ENCODE data around the gene FRYL.

The FRYL gene

DNA sequence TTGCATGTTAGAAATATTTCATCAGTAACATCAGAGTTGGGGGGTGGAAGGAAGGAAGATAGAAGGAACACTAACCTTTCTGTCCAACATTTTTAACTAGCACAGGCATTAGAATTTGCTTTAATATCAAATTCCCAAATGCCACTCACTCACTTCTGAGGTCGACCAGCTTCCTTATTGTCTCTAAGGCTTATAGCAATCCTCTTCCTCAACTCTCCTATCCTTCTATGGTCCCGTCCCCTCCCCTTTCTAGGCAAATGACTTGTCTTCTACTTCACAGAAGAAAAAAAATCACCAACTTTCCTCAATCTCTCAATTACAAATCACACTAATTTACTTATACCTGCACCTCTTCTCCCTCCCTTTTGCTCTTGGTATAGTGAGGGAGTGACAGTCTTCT lies 189.2 kb downstream of the FRYL start:
- no peak overlapping the region for H3K4me3 Mint-ChIP-seq
- ATAC-seq (replicated peaks; ENCODE audit: extremely low read depth, poor library complexity, severe bottlenecking): no peak
- peaks cover 15% of the 10 kb centered on the region for H3K4me1 Mint-ChIP-seq
- no peaks in the 10 kb centered on the region for H3K9me3 Mint-ChIP-seq
- no peaks in the 10 kb centered on the region for H3K27me3 Mint-ChIP-seq
- peak overlapping the region; percentile 7 for H3K27ac Mint-ChIP-seq (ENCODE audit: low read depth)
- H3K36me3 Mint-ChIP-seq (ENCODE audit: insufficient read depth): peaks cover 40% of the 10 kb centered on the region
- DNase-seq (ENCODE audit: low spot score in 2 of 2): no peak

DNA sequence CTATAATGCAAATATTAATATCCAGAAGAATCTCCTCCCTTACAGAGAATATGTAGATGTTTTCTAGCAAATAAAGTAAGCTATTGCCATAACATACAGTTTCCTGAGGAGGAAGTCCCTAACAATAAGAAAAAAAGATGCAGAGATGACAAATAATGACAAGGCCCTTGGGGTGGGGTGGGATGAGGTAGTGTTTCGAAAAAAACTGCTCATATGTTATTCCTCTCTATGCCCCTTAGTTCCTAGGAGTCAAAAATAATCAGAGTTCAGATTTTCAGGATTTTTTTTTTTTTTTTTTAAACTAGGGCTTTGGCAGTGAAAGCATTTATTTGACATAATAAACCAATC lies 191.0 kb downstream of the FRYL start:
- no peaks in the 10 kb centered on the region for H3K27me3 Mint-ChIP-seq
- H3K27ac Mint-ChIP-seq (ENCODE audit: low read depth): peak overlapping the region; percentile 71
- H3K36me3 Mint-ChIP-seq (ENCODE audit: insufficient read depth): peaks cover 48% of the 10 kb centered on the region
- peaks cover 15% of the 10 kb centered on the region for H3K4me1 Mint-ChIP-seq
- no peak overlapping the region for H3K4me3 Mint-ChIP-seq
- no peaks in the 10 kb centered on the region for H3K9me3 Mint-ChIP-seq
- DNase-seq (ENCODE audit: low spot score in 2 of 2): no peak
- ATAC-seq (replicated peaks; ENCODE audit: extremely low read depth, poor library complexity, severe bottlenecking): no peak

DNA sequence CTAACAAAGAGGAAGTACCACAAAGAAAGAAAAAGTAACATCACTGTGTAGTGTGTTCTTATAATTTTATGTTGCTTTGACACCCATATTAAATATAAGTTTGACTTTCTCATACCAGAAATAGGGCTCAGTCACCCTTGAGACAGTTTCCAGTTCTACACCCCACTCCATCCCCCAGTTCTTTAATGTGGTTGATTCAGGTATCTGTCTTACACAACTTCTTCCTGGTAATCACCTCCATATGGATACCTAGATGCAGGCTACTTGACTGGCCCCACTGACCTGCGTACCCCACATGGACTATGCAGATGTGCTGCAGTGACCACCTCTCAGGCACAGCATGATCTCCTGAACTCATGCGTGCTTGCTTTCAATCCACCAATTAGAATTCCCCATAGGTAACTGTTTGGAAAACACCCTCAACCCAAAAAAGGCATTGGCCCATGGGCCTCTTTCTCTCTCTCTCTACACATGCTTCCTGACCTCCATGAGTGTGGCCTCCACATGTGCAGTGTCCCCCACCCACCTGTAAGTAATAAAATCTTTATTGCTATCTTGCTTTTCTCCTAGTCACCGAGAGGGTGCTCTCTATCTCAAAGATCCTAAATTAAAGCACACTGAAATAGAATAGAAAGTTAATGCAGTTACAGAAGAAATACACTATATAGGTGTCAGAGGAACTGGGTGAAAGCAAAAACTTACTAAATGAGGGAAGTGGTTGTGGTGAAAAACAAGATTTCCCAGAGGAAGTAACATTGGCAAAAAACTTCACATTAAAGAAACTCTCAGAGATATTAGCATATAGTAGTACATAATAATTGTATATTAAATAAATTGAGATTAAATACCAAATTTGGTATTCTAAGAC lies 191.6 kb downstream of the FRYL start:
- no peak for ATAC-seq (replicated peaks; ENCODE audit: extremely low read depth, poor library complexity, severe bottlenecking)
- peaks cover 48% of the 10 kb centered on the region for H3K36me3 Mint-ChIP-seq (ENCODE audit: insufficient read depth)
- no peak for DNase-seq (ENCODE audit: low spot score in 2 of 2)

DNA sequence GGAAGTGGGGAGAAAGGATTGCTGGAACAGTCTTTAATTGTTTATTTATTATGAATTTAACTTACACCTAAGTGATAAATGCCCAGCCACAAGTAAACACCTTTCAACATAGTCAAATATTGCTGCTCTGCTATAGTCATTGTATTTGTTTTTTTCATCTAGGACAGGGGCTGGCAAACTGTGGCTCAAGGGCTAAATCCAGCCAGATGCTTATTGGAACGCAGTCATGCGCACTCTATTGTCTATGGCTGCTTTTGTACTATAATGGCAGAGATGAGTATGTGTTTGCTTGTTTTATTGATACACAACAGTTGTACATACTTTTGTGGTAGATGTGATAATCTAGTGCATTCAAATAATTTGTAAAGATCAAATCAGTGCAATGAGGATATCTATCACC lies 194.7 kb downstream of the FRYL start:
- H3K4me1 Mint-ChIP-seq: peaks cover 6% of the 10 kb centered on the region
- no peak overlapping the region for H3K4me3 Mint-ChIP-seq
- H3K27ac Mint-ChIP-seq (ENCODE audit: low read depth): peak overlapping the region; percentile 54
- DNase-seq (ENCODE audit: low spot score in 2 of 2) (no peak), ATAC-seq (replicated peaks; ENCODE audit: extremely low read depth, poor library complexity, severe bottlenecking) (no peak)
- no peaks in the 10 kb centered on the region for H3K9me3 Mint-ChIP-seq
- no peaks in the 10 kb centered on the region for H3K27me3 Mint-ChIP-seq
- H3K36me3 Mint-ChIP-seq (ENCODE audit: insufficient read depth): peaks cover 53% of the 10 kb centered on the region

More for the DNA sequence above, 191.6 kb downstream of the FRYL start:
- Mint-ChIP-seq H3K27me3 (no peaks in the 10 kb centered on the region), H3K4me1 (peaks cover 15% of the 10 kb centered on the region), H3K9me3 (no peaks in the 10 kb centered on the region), H3K27ac (ENCODE audit: low read depth) (peak overlapping the region; percentile 71), H3K4me3 (no peak overlapping the region)

DNA sequence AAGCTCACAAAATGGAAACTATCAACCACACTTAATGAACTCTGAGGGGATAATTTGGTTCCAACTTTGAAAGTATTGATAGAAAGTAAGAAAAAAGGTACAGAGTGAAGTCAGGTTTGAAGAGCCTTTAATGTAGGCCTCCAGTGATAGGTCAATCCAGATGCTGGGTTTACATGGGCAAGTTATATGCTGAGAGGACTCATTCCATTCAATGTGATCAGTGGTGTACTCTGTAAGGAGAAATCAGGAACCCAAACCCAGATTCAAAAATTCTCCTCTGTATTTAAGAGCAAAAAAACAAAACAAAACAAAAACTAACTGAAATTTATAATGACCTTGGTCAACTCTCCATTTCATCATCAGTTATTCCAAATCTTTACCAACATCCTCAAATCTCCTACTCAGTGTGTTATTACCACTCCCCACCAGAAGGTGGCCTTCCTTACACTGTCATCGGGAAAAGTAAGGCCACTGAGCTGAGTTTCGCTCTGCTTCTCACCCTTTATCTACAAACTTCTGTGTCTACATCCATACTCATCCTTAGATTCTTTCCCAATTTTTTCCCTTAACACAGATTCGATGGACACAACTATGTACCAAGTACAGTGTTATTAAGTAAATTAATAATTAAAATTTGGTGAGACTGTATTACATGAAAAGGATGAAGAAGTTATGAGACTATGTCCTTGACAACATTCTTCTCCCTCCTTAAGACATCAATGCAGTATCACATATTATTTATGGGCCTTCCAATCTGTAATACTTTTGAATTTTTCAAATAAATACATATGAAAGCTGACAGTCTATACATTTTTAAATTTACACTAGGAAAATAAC lies 201.7 kb downstream of the FRYL start:
- no peak overlapping the region for H3K4me3 Mint-ChIP-seq
- no peaks in the 10 kb centered on the region for H3K4me1 Mint-ChIP-seq
- H3K9me3 Mint-ChIP-seq: no peaks in the 10 kb centered on the region
- H3K27me3 Mint-ChIP-seq: no peaks in the 10 kb centered on the region
- H3K27ac Mint-ChIP-seq (ENCODE audit: low read depth): peak overlapping the region; percentile 64
- DNase-seq (ENCODE audit: low spot score in 2 of 2): peak in 1 of 2 donors; percentile 38
- H3K36me3 Mint-ChIP-seq (ENCODE audit: insufficient read depth): peaks cover 36% of the 10 kb centered on the region
- no peak for ATAC-seq (replicated peaks; ENCODE audit: extremely low read depth, poor library complexity, severe bottlenecking)

DNA sequence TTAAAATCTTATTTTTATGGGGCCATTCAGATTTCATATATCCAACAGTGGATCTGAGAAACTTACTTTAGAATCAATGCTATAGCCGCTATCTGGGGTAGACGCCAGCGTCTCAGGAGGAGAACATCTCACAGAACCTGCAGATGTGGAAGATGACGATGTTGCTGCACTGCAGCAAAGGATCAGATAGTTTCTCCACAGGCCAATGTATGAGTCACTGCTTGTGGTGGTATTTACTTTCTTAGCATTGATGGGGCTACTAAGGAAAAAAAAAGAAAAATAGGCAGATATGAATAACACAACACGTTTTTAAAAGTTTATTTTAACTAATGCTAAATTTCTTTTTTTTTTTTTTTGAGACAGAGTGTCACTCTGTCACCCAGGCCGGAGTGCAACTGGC lies 204.1 kb downstream of the FRYL start:
- DNase-seq (ENCODE audit: low spot score in 2 of 2) (no peak), ATAC-seq (replicated peaks; ENCODE audit: extremely low read depth, poor library complexity, severe bottlenecking) (no peak)
- H3K27ac Mint-ChIP-seq (ENCODE audit: low read depth): no peak overlapping the region
- no peaks in the 10 kb centered on the region for H3K9me3 Mint-ChIP-seq
- H3K4me3 Mint-ChIP-seq: no peak overlapping the region
- no peaks in the 10 kb centered on the region for H3K27me3 Mint-ChIP-seq
- H3K4me1 Mint-ChIP-seq: no peaks in the 10 kb centered on the region
- H3K36me3 Mint-ChIP-seq (ENCODE audit: insufficient read depth): peaks cover 36% of the 10 kb centered on the region

DNA sequence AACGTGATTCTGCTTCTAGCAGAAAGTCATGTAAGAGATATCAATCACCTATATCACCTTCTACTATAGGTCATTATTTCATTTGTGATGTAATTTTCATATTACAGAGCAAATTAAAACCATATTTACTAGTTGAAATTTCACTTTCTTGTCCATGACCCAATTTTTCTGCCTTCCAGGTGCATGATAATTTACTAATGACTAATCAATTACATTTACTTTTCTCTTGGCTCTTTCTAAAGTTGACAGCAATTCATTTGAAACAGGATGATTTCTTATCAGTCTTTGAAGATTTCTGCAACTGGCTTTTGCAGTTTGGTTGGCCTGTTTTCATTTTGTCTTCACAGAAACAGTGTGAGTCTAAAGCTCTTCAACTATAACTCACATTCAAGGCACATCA lies 208.6 kb downstream of the FRYL start:
- no peak overlapping the region for H3K27ac Mint-ChIP-seq (ENCODE audit: low read depth)
- ATAC-seq (replicated peaks; ENCODE audit: extremely low read depth, poor library complexity, severe bottlenecking) (no peak), DNase-seq (ENCODE audit: low spot score in 2 of 2) (no peak)
- H3K27me3 Mint-ChIP-seq: no peaks in the 10 kb centered on the region
- H3K36me3 Mint-ChIP-seq (ENCODE audit: insufficient read depth): peaks cover 46% of the 10 kb centered on the region
- H3K9me3 Mint-ChIP-seq: no peaks in the 10 kb centered on the region
- no peak overlapping the region for H3K4me3 Mint-ChIP-seq
- H3K4me1 Mint-ChIP-seq: no peaks in the 10 kb centered on the region

DNA sequence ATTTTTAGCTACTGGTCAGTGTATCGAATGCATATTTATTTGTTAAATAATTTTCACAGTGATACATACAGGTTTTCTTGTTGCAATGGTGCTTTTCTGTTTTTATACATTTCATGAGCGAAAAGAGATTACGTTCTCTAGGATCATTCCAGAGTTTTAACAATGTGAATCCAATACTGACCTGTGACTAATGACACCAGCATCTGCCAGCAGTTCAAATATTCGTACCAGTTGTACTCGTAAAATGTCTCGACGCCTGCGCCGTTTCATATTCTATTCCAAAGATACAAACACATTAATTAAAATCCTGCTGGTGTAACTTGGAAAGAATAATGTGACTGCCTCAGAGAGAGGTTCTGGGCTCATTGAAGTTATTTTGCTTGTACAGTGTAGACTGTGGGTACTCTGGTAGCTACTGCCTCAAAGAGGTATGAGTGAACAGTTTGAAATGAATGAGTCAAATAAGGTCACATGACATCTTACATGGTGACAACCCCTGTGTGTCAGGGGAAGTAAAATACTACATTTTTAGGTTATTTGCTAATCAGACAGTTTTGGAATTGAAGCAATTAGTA lies 209.3 kb downstream of the FRYL start:
- Mint-ChIP-seq H3K4me3 (no peak overlapping the region), H3K4me1 (no peaks in the 10 kb centered on the region), H3K9me3 (no peaks in the 10 kb centered on the region), H3K27ac (ENCODE audit: low read depth) (no peak overlapping the region), H3K27me3 (no peaks in the 10 kb centered on the region), H3K36me3 (ENCODE audit: insufficient read depth) (peaks cover 53% of the 10 kb centered on the region)
- DNase-seq (ENCODE audit: low spot score in 2 of 2): no peak
- ATAC-seq (replicated peaks; ENCODE audit: extremely low read depth, poor library complexity, severe bottlenecking): no peak

DNA sequence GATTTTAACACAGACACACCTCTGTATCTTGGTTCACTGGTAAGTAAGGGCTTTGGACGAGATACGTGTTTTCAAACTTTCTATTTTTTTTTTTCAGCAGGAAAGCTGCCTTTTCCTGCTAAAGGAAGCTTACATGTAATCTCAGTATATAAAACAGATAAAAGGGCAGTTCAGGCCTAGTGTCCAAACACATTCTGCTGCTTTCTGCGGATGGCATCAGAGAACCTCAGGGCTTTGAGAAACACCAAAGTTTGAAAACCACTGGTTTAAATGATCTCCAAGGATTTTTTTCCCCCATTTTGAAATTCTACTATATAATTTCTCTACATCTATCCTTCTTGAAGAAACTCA lies 214.1 kb downstream of the FRYL start:
- no peaks in the 10 kb centered on the region for H3K9me3 Mint-ChIP-seq
- H3K36me3 Mint-ChIP-seq (ENCODE audit: insufficient read depth): peaks cover 54% of the 10 kb centered on the region
- H3K4me3 Mint-ChIP-seq: no peak overlapping the region
- H3K27me3 Mint-ChIP-seq: no peaks in the 10 kb centered on the region
- no peak for ATAC-seq (replicated peaks; ENCODE audit: extremely low read depth, poor library complexity, severe bottlenecking)
- no peak for DNase-seq (ENCODE audit: low spot score in 2 of 2)
- peak overlapping the region; percentile 51 for H3K27ac Mint-ChIP-seq (ENCODE audit: low read depth)
- H3K4me1 Mint-ChIP-seq: no peaks in the 10 kb centered on the region

DNA sequence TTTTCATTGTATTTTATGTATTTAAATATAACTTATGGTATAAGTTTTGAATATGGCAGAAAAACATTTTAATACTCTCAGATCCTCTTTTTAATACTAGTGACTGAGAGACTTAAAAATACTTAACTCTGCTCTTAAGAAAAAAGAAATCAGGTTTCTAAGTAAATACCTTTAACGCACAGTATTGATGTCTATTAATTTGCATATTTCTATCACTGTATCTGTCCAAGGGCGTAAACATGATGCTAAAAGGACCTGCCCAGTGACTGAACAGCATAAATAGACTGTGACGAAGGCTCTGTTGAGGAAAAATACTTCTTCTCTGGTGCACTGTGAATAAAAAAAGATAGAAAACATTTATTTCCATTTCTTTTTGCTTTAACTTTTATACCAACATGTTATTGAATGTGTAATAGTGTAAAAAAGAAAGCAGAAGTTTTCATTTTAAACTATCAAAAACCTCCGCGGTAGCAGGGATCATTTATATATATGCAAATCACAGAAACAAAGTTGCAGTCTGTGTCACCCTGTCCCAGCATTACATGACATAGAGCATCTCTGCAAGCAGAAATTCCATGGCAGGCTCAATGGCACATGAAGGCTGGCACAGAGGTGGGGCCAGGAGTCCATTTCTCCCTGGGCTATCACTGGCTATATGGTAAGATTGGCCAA lies 214.6 kb downstream of the FRYL start:
- DNase-seq (ENCODE audit: low spot score in 2 of 2) (no peak), ATAC-seq (replicated peaks; ENCODE audit: extremely low read depth, poor library complexity, severe bottlenecking) (no peak)
- H3K27me3 Mint-ChIP-seq: no peaks in the 10 kb centered on the region
- no peak overlapping the region for H3K4me3 Mint-ChIP-seq
- H3K9me3 Mint-ChIP-seq: no peaks in the 10 kb centered on the region
- H3K4me1 Mint-ChIP-seq: no peaks in the 10 kb centered on the region
- H3K27ac Mint-ChIP-seq (ENCODE audit: low read depth): no peak overlapping the region
- H3K36me3 Mint-ChIP-seq (ENCODE audit: insufficient read depth): peaks cover 54% of the 10 kb centered on the region

DNA sequence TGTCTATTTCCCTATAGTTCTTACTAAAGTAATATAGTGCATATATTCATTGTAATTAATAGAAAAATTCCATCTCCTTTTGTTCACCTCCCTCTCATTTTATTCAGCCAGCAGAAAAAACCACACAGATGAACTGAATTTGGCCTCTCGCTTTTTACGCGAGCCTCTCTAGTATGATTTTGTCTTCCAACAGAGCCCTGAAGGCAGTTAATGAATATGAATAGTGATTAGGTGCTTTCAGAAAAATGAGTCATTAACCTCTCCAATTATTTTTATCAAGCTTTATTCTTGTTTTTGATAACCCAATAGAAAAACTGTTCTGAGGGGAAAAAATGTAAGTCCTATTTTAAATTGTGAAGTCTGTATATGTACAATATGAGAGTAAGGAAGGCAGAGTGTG lies 215.9 kb downstream of the FRYL start:
- Mint-ChIP-seq H3K9me3 (no peaks in the 10 kb centered on the region), H3K4me1 (no peaks in the 10 kb centered on the region), H3K4me3 (no peak overlapping the region), H3K27ac (ENCODE audit: low read depth) (peak overlapping the region; percentile 2), H3K36me3 (ENCODE audit: insufficient read depth) (peaks cover 58% of the 10 kb centered on the region), H3K27me3 (no peaks in the 10 kb centered on the region)
- no peak for ATAC-seq (replicated peaks; ENCODE audit: extremely low read depth, poor library complexity, severe bottlenecking)
- DNase-seq (ENCODE audit: low spot score in 2 of 2): no peak

DNA sequence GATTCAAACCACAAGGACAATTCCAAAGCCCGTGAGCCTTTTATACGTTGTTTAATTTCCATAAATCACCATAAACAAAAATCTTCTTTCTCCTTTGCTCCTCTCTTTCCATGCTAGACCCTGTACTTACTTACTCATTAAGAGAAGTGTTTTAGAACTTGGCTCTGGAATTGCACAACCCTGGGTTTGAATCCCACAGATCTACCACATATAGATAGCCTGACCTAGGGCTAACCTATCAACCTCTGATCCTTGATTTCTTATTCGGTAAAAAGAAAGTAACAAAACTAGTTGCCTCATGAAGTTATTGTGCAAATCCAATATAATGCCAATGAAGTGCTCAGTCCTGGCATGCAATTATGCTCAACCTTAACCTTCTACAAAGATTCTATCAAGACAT lies 221.3 kb downstream of the FRYL start:
- ATAC-seq (replicated peaks; ENCODE audit: extremely low read depth, poor library complexity, severe bottlenecking) (no peak), DNase-seq (ENCODE audit: low spot score in 2 of 2) (no peak)
- H3K36me3 Mint-ChIP-seq (ENCODE audit: insufficient read depth): peaks cover 67% of the 10 kb centered on the region
- no peaks in the 10 kb centered on the region for H3K9me3 Mint-ChIP-seq
- H3K4me3 Mint-ChIP-seq: no peak overlapping the region
- peak overlapping the region; percentile 58 for H3K27ac Mint-ChIP-seq (ENCODE audit: low read depth)
- H3K27me3 Mint-ChIP-seq: no peaks in the 10 kb centered on the region
- H3K4me1 Mint-ChIP-seq: peaks cover 5% of the 10 kb centered on the region
